HepG2 (cell line): ENCODE data around the gene CDC42SE1. TPM values are rescaled to one million over a fixed set of nuclear protein-coding genes. Genes with fewer than 3 reads are reported as not detected.

Experiments used
- ATAC-seq: fragments of 200-7000 bp; cut with Tn5 transposase; 3 replicates; pipeline ENCODE4 v1.9.1; 2020; ENCODE audit warnings: mild to moderate bottlenecking, moderate library complexity
- BruUV-seq: library from RNA; stranded (reverse); fragments of 400-500 nt; replicated peaks from 2 replicates; lab custom pipeline; 2021; lab: Mats Ljungman, UMichigan
- CTCF ChIA-PET: fragments of 300-600 bp; formaldehyde crosslinking; extraction: SDS; loops from one replicate; lab custom pipeline; 2021; ENCODE audit warnings: low total read pairs, inconsistent platforms, low intra/inter-chr PET ratio; lab: Yijun Ruan, JAX
- POLR2A ChIA-PET: fragments of 350-600 bp; sonication (Branson Sonifier 250); formaldehyde crosslinking; loops from one replicate; lab custom pipeline; 2020; ENCODE audit warnings: antibody characterized with exemption, inconsistent platforms; lab: Yijun Ruan, JAX
- DNase-seq: peaks from one replicate; pipeline ENCODE4 v3.0.0-alpha.2; 2015; ENCODE audit warnings: low spot score
- FAIRE-seq: peaks from 3 replicates; lab custom pipeline; 2011; peaks lifted over from hg19 to GRCh38; lab: Jason Lieb, UNC
- H2AFZ ChIP-seq: one replicate; pipeline ENCODE4 v1.6.1; 2011; ENCODE audit warnings: low read length, inconsistent platforms
- H3K27ac ChIP-seq: fragments of 300-600 bp; 3 replicates; pipeline ENCODE4 v1.8.0; 2011; ENCODE audit warnings: mixed run types, mild to moderate bottlenecking, mixed read lengths, low read length, inconsistent platforms; ENCODE audit not compliant: insufficient read depth; ENCODE audit errors: extremely low read length
- H3K27me3 ChIP-seq, 2 experiments: fragments of 200-600 bp in 1 of 2; 2 replicates in 1 of 2; 3 replicates in 1 of 2; pipeline versions ENCODE4 v1.6.0 to v1.8.0; 2011; ENCODE audit warnings: low read length in 2 of 2, mild to moderate bottlenecking in 2 of 2, moderate library complexity in 2 of 2, inconsistent platforms in 1 of 2; ENCODE audit not compliant: insufficient read depth in 2 of 2, control insufficient read depth in 1 of 2
- H3K36me3 ChIP-seq, 2 experiments: fragments of 200-600 bp in 1 of 2; replicated peaks in 1 of 2; 2 replicates in 1 of 2; 3 replicates in 1 of 2; pipeline versions ENCODE4 v1.5.1 to v1.8.0; 2011; ENCODE audit warnings: low read length in 2 of 2, inconsistent platforms in 1 of 2; ENCODE audit not compliant: insufficient read depth in 2 of 2, control insufficient read depth in 1 of 2
- H3K4me1 ChIP-seq: 2 replicates; pipeline ENCODE4 v1.5.1; 2012; ENCODE audit warnings: low read length, inconsistent platforms; ENCODE audit not compliant: insufficient read depth
- H3K4me2 ChIP-seq: 2 replicates; pipeline ENCODE4 v1.6.0; 2011; ENCODE audit warnings: low read depth, low read length, inconsistent platforms
- H3K4me3 ChIP-seq, 3 experiments: fragments of 200-600 bp in 1 of 3; sonication (generic), shearing (Covaris generic) in 1 of 3; replicated peaks in 1 of 3; 2 replicates each; pipeline ENCODE4 v1.5.1; 2011 to 2016; ENCODE audit warnings: low read length in 3 of 3, inconsistent platforms in 2 of 3, low read depth in 2 of 3, mild to moderate bottlenecking in 2 of 3, control low read depth in 1 of 3, mixed read lengths in 1 of 3; ENCODE audit not compliant: insufficient read depth in 1 of 3
- H3K79me2 ChIP-seq: one replicate; pipeline ENCODE4 v1.6.1; 2011; ENCODE audit warnings: low read length, inconsistent platforms; ENCODE audit not compliant: insufficient read depth
- H3K9ac ChIP-seq: 2 replicates; pipeline ENCODE4 v1.6.0; 2011; ENCODE audit warnings: mild to moderate bottlenecking, low read depth, low read length, inconsistent platforms; ENCODE audit not compliant: insufficient read depth
- H3K9me3 ChIP-seq: 2 replicates; pipeline ENCODE4 v1.5.1; 2012; ENCODE audit warnings: mild to moderate bottlenecking, low read length
- H4K20me1 ChIP-seq: 2 replicates; pipeline ENCODE4 v1.6.0; 2011; ENCODE audit warnings: inconsistent platforms, mild to moderate bottlenecking, low read length, moderate library complexity; ENCODE audit not compliant: insufficient read depth
- RAD21 ChIP-seq: fragments of 450-650 bp; formaldehyde crosslinking; IDR thresholded peaks from 2 replicates; pipeline ENCODE4 v1.5.0; 2020; ENCODE audit warnings: mild to moderate bottlenecking
- SALL2 ChIP-seq: sonication (generic); formaldehyde crosslinking; IDR thresholded peaks from 2 replicates; pipeline ENCODE4 v1.8.1; 2023; ENCODE audit warnings: mild to moderate bottlenecking, missing genetic modification reagents, inconsistent platforms
- SAP130 ChIP-seq: IDR thresholded peaks from 2 replicates; pipeline ENCODE4 v1.6.1; 2016; ENCODE audit warnings: low read depth
- SRY ChIP-seq: sonication (generic); formaldehyde crosslinking; IDR thresholded peaks from 2 replicates; pipeline ENCODE4 v1.8.0; 2022; ENCODE audit warnings: mild to moderate bottlenecking, missing genetic modification reagents
- STAG1 ChIP-seq: sonication (generic); formaldehyde crosslinking; IDR thresholded peaks from 2 replicates; pipeline ENCODE4 v1.4.0; 2020; ENCODE audit warnings: missing genetic modification reagents
- XRCC5 ChIP-seq: fragments of 200-400 bp; formaldehyde crosslinking; optimal IDR thresholded peaks from 2 replicates; pipeline ENCODE3; 2017; ENCODE audit warnings: mild to moderate bottlenecking, low read length
- YY1 ChIP-seq: IDR thresholded peaks from 2 replicates; pipeline ENCODE4 v1.6.1; 2011; ENCODE audit warnings: low read length, low read depth, moderate library complexity, mild to moderate bottlenecking; ENCODE audit not compliant: insufficient read depth, insufficient replicate concordance
- ZNF781 ChIP-seq: sonication (generic); formaldehyde crosslinking; IDR thresholded peaks from 2 replicates; pipeline ENCODE4 v1.5.1; 2020; ENCODE audit warnings: borderline replicate concordance, mild to moderate bottlenecking, missing genetic modification reagents; ENCODE audit errors: not compliant biosample characterization
- WGBS: methylation state at CpG from one replicate; pipeline ENCODE4 v1.1.6; 2017; ENCODE audit warnings: low lambda C conversion rate; 5-methylcytosine and 5-hydroxymethylcytosine counted together
- in situ Hi-C: cut with HindIII; loops from 2 replicates; pipeline ENCODE4 v1.10.0; 2017; ENCODE audit warnings: low pct_unique_long_range_greater_than_20kb; ENCODE audit not compliant: extremely low pct_ligation_motif_present
- intact Hi-C: fragments of 100-400 bp; cut with micrococcal nuclease; formaldehyde crosslinking; loops from one replicate; pipeline ENCODE4 v1.10.0; 2022; ENCODE audit not compliant: unreplicated experiment
- polyA plus RNA-seq, 8 experiments: library from polyadenylated mRNA; depleted of rRNA in 3 of 8; stranded (reverse) in 7 of 8; unstranded in 1 of 8; fragments of >200 nt; fragmentation: Illumina TruSeq in 4 of 8; extraction: Trizol in 4 of 8; gene quantifications; 2 replicates each; pipeline versions ENCODE4 v1.2.1 to v1.2.3, GENCODE V29; 2011 to 2016; ENCODE audit warnings: low read depth in 4 of 8, missing spikeins in 1 of 8, mixed read lengths in 1 of 8; ENCODE audit not compliant: insufficient read depth in 1 of 8
- total RNA-seq, 5 experiments: library from RNA; depleted of rRNA; stranded (reverse); fragments of >200 nt; fragmentation: Illumina TruSeq; extraction: Trizol; gene quantifications; 2 replicates each; pipeline ENCODE4 v1.2.3, GENCODE V29; 2016; ENCODE audit warnings: low read depth in 1 of 5
- TF ChIP-seq, protein P1 (sequence below), 2 experiments: sonication (generic) in 1 of 2; formaldehyde crosslinking in 1 of 2; IDR thresholded peaks; 2 replicates each; pipeline versions ENCODE4 v1.4.0 to v1.6.1; 2018 to 2020; ENCODE audit warnings: missing genetic modification reagents in 2 of 2, borderline replicate concordance in 1 of 2, low read depth in 1 of 2, mild to moderate bottlenecking in 1 of 2, missing biosample characterization in 1 of 2
- TF ChIP-seq, protein P2 (sequence below): sonication (generic); formaldehyde crosslinking; IDR thresholded peaks from 2 replicates; pipeline ENCODE4 v1.4.0; 2020; ENCODE audit warnings: missing genetic modification reagents, mild to moderate bottlenecking, borderline replicate concordance
- TF ChIP-seq, protein P3 (sequence below): sonication (generic); formaldehyde crosslinking; IDR thresholded peaks from 2 replicates; pipeline ENCODE4 v1.4.0; 2020; ENCODE audit warnings: missing genetic modification reagents
- TF ChIP-seq, protein P4 (sequence below): sonication (generic); formaldehyde crosslinking; IDR thresholded peaks from 2 replicates; pipeline ENCODE4 v1.4.0; 2020; ENCODE audit warnings: missing genetic modification reagents
- TF ChIP-seq, protein P5 (sequence below): sonication (generic); formaldehyde crosslinking; IDR thresholded peaks from 2 replicates; pipeline ENCODE4 v1.5.0; 2020; ENCODE audit warnings: mild to moderate bottlenecking, missing genetic modification reagents, moderate library complexity

CDC42SE1 gene
- total and polyA plus RNA-seq, 2 of the 13 experiments (the other 11 are each of a cell fraction or from before 2014, with no cell fraction given): 17.6 to 17.9 TPM

DNA sequence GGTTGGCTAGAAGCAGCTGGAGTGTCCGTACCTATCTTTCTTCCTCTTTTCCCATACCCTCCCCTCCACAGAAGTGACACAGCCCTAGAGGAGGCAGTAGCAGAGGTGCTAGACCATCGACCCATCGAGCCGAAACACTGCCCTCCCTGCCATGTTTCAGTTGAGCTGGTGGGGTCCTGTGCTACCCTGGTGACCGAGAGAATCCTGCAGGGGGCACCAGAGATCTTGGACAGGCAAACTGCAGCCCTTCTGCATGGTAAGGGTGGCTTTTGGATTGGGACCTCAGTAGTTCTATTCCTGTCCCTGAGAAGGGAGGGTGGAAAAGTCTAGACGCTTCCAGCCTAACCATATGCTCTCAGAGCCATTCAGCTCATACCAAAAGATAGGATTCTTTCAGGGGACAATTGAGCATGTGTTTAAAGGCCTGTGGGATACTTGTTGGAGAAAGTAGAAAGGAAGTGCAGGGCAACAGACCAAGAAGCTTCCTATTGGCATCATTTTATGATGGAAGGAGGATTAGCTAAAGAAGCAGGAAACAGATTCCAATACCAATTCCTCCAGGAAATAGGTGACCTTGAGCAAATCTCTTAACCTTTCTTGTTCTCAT lies 34.8 kb downstream of the CDC42SE1 start:
- FAIRE-seq: peak; percentile 39
- Histone ChIP-seq H3K79me2 (no peaks in the 10 kb centered on the region), H3K36me3 (peaks cover 9 to 38% of the 10 kb centered on the region in 2 experiments), H3K4me2 (no peak overlapping the region), H3K27me3 (no peaks in the 10 kb centered on the region), H3K4me1 (no peaks in the 10 kb centered on the region), H3K9ac (no peak overlapping the region), H4K20me1 (no peaks in the 10 kb centered on the region), H3K4me3 (no peak overlapping the region), H2AFZ (no peak overlapping the region), H3K27ac (no peak overlapping the region), H3K9me3 (no peaks in the 10 kb centered on the region)
- DNase-seq: peak; percentile 58
- POLR2A ChIA-PET: interaction anchor here (1.0 kb wide), 1 partner anchor 11 kb away, joined by 3 read pairs; no protein-coding TSS in a partner anchor
- BruUV-seq: no TSS peak
- peak; percentile 97 for ATAC-seq
- intact Hi-C loops: loop anchor here (1.0 to 2.0 kb wide), 3 partner anchors 24 to 132 kb away; partner anchors contain the start of genes SEMA6C and TNFAIP8L2
- WGBS: 76% methylated on average over 6 of the region's 6 CpGs
- in situ Hi-C loops: no loop called here
- CTCF ChIA-PET: interaction anchor here (1.3 to 2.2 kb wide), 3 partner anchors 11 to 132 kb away, joined by 3 to 10 read pairs (median 5); partner anchors contain the start of gene TNFAIP8L2
- TF ChIP-seq SRY (CRISPR knock-in tag) (no peak), SAP130 (CRISPR knock-in tag) (peak; percentile 29; the same call in 1 of the 2 replicates), ZNF781 (CRISPR knock-in tag) (peak; percentile 25), RAD21 (CRISPR knock-in tag) (peak; percentile 78), YY1 (peak; percentile 33), SALL2 (no peak), XRCC5 (peak; percentile 66), STAG1 (CRISPR knock-in tag) (peak; percentile 80)
- TF ChIP-seq, protein P1, sequence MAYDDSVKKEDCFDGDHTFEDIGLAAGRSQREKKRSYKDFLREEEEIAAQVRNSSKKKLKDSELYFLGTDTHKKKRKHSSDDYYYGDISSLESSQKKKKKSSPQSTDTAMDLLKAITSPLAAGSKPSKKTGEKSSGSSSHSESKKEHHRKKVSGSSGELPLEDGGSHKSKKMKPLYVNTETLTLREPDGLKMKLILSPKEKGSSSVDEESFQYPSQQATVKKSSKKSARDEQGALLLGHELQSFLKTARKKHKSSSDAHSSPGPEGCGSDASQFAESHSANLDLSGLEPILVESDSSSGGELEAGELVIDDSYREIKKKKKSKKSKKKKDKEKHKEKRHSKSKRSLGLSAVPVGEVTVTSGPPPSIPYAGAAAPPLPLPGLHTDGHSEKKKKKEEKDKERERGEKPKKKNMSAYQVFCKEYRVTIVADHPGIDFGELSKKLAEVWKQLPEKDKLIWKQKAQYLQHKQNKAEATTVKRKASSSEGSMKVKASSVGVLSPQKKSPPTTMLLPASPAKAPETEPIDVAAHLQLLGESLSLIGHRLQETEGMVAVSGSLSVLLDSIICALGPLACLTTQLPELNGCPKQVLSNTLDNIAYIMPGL (CRISPR knock-in tag; IDR thresholded peaks at IDR 0.05; ENCODE audit: borderline replicate concordance in 1 of 2, low read depth in 1 of 2): peak in 1 of 2 experiments; percentile 56; a peak in 1 of 4 replicates
- TF ChIP-seq, protein P2, sequence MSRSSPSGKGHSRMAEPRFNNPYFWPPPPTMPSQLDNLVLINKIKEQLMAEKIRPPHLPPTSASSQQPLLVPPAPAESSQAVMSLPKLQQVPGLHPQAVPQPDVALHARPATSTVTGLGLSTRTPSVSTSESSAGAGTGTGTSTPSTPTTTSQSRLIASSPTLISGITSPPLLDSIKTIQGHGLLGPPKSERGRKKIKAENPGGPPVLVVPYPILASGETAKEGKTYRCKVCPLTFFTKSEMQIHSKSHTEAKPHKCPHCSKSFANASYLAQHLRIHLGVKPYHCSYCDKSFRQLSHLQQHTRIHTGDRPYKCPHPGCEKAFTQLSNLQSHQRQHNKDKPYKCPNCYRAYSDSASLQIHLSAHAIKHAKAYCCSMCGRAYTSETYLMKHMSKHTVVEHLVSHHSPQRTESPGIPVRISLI (CRISPR knock-in tag): 0 out of 2 replicates have a peak, but pooled peaks have one; percentile 23
- TF ChIP-seq, protein P3, sequence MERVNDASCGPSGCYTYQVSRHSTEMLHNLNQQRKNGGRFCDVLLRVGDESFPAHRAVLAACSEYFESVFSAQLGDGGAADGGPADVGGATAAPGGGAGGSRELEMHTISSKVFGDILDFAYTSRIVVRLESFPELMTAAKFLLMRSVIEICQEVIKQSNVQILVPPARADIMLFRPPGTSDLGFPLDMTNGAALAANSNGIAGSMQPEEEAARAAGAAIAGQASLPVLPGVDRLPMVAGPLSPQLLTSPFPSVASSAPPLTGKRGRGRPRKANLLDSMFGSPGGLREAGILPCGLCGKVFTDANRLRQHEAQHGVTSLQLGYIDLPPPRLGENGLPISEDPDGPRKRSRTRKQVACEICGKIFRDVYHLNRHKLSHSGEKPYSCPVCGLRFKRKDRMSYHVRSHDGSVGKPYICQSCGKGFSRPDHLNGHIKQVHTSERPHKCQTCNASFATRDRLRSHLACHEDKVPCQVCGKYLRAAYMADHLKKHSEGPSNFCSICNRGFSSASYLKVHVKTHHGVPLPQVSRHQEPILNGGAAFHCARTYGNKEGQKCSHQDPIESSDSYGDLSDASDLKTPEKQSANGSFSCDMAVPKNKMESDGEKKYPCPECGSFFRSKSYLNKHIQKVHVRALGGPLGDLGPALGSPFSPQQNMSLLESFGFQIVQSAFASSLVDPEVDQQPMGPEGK: 0 out of 2 replicates have a peak, but pooled peaks have one; percentile 27
- TF ChIP-seq, protein P4, sequence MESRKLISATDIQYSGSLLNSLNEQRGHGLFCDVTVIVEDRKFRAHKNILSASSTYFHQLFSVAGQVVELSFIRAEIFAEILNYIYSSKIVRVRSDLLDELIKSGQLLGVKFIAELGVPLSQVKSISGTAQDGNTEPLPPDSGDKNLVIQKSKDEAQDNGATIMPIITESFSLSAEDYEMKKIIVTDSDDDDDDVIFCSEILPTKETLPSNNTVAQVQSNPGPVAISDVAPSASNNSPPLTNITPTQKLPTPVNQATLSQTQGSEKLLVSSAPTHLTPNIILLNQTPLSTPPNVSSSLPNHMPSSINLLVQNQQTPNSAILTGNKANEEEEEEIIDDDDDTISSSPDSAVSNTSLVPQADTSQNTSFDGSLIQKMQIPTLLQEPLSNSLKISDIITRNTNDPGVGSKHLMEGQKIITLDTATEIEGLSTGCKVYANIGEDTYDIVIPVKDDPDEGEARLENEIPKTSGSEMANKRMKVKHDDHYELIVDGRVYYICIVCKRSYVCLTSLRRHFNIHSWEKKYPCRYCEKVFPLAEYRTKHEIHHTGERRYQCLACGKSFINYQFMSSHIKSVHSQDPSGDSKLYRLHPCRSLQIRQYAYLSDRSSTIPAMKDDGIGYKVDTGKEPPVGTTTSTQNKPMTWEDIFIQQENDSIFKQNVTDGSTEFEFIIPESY (CRISPR knock-in tag): no peak
- TF ChIP-seq, protein P5, sequence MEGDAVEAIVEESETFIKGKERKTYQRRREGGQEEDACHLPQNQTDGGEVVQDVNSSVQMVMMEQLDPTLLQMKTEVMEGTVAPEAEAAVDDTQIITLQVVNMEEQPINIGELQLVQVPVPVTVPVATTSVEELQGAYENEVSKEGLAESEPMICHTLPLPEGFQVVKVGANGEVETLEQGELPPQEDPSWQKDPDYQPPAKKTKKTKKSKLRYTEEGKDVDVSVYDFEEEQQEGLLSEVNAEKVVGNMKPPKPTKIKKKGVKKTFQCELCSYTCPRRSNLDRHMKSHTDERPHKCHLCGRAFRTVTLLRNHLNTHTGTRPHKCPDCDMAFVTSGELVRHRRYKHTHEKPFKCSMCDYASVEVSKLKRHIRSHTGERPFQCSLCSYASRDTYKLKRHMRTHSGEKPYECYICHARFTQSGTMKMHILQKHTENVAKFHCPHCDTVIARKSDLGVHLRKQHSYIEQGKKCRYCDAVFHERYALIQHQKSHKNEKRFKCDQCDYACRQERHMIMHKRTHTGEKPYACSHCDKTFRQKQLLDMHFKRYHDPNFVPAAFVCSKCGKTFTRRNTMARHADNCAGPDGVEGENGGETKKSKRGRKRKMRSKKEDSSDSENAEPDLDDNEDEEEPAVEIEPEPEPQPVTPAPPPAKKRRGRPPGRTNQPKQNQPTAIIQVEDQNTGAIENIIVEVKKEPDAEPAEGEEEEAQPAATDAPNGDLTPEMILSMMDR (CRISPR knock-in tag): peak; percentile 91
